GM23338 (cell line): ENCODE measurements around the gene OTUD4.

ENCODE experiments used
- CREB1 ChIP-seq: fragments of 250-450 bp; sonication (Bioruptor Pico); IDR thresholded peaks from 2 replicates; pipeline ENCODE4 v1.5.0; 2020; ENCODE audit warnings: low read depth, mild to moderate bottlenecking, moderate library complexity
- EZH2 ChIP-seq: fragments of 200-600 bp; sonication (generic); IDR thresholded peaks from one replicate; pipeline ENCODE4 v1.8.0; 2017; ENCODE audit warnings: antibody characterized with exemption, mild to moderate bottlenecking, low read depth; ENCODE audit not compliant: unreplicated experiment
- EZH2phosphoT487 ChIP-seq: fragments of 200-600 bp; sonication (generic); IDR thresholded peaks from one replicate; pipeline ENCODE4 v1.8.1; 2018; ENCODE audit warnings: antibody characterized with exemption; ENCODE audit not compliant: unreplicated experiment
- JUNB ChIP-seq: IDR thresholded peaks from one replicate; pipeline ENCODE4 v1.6.1; 2016; ENCODE audit warnings: antibody characterized with exemption; ENCODE audit not compliant: unreplicated experiment
- NANOG ChIP-seq: IDR thresholded peaks from 2 replicates; pipeline ENCODE4 v1.6.1; 2016; ENCODE audit warnings: antibody characterized with exemption, borderline replicate concordance
- POLR2AphosphoS5 ChIP-seq: IDR thresholded peaks from 2 replicates; pipeline ENCODE4 v1.6.1; 2016; ENCODE audit warnings: antibody characterized with exemption, low read depth
- STAT1 ChIP-seq: IDR thresholded peaks from one replicate; pipeline ENCODE4 v1.6.1; 2016; ENCODE audit warnings: antibody characterized with exemption; ENCODE audit not compliant: unreplicated experiment
- ZNF331 ChIP-seq: fragments of 250-450 bp; sonication (Bioruptor Pico); IDR thresholded peaks from 2 replicates; pipeline ENCODE4 v1.5.0; 2020; ENCODE audit warnings: low read depth, mild to moderate bottlenecking, moderate library complexity
- TF ChIP-seq, protein P1 (sequence below), 2 experiments: fragments of 200-600 bp in 1 of 2; sonication (generic) in 1 of 2; conservative IDR thresholded peaks; 2 replicates each; pipeline versions ENCODE4 v1.5.1 to v1.6.1; 2016 to 2017; ENCODE audit warnings: antibody characterized with exemption in 2 of 2, low read depth in 2 of 2, mild to moderate bottlenecking in 2 of 2, moderate library complexity in 1 of 2
- TF ChIP-seq, protein P2 (sequence below): IDR thresholded peaks from one replicate; pipeline ENCODE4 v1.6.1; 2018; ENCODE audit warnings: antibody characterized with exemption; ENCODE audit not compliant: unreplicated experiment
- TF ChIP-seq, protein P3 (sequence below): IDR thresholded peaks from 2 replicates; pipeline ENCODE4 v1.6.1; 2016; ENCODE audit warnings: antibody characterized with exemption
- TF ChIP-seq, protein P4 (sequence below): fragments of 250-450 bp; sonication (Bioruptor Pico); IDR thresholded peaks from 2 replicates; pipeline ENCODE4 v1.5.0; 2020; ENCODE audit warnings: mild to moderate bottlenecking, moderate library complexity

DNA sequence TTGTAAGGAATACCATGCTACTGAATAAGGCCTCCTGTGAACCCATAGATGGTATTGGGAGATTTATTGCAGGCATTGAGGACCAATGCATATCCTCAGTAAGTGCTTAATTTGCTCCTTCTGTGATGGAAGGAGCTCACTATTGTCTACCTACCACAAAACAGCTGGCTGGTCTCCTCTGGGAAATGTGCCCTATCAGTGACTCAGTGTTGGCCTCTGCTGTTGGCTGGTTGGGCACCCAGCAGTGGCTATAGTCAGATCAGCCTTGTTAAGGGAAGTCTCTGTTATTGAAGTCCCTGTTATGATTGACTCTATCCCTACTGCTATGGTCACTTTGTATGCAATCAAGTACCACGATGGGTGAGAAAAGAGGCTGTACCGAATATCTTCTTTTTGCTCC lies 27.5 kb upstream of the OTUD4 start:
- TF ChIP-seq POLR2AphosphoS5 (no peak), NANOG (no peak), EZH2 (no peak), EZH2phosphoT487 (no peak), STAT1 (no peak), CREB1 (CRISPR knock-in tag) (no peak), JUNB (no peak), ZNF331 (CRISPR knock-in tag) (no peak)
- TF ChIP-seq, protein P1, sequence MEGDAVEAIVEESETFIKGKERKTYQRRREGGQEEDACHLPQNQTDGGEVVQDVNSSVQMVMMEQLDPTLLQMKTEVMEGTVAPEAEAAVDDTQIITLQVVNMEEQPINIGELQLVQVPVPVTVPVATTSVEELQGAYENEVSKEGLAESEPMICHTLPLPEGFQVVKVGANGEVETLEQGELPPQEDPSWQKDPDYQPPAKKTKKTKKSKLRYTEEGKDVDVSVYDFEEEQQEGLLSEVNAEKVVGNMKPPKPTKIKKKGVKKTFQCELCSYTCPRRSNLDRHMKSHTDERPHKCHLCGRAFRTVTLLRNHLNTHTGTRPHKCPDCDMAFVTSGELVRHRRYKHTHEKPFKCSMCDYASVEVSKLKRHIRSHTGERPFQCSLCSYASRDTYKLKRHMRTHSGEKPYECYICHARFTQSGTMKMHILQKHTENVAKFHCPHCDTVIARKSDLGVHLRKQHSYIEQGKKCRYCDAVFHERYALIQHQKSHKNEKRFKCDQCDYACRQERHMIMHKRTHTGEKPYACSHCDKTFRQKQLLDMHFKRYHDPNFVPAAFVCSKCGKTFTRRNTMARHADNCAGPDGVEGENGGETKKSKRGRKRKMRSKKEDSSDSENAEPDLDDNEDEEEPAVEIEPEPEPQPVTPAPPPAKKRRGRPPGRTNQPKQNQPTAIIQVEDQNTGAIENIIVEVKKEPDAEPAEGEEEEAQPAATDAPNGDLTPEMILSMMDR (conservative IDR thresholded peaks at IDR 0.05; ENCODE audit: low read depth in 2 of 2), result no peak
- TF ChIP-seq, protein P2, sequence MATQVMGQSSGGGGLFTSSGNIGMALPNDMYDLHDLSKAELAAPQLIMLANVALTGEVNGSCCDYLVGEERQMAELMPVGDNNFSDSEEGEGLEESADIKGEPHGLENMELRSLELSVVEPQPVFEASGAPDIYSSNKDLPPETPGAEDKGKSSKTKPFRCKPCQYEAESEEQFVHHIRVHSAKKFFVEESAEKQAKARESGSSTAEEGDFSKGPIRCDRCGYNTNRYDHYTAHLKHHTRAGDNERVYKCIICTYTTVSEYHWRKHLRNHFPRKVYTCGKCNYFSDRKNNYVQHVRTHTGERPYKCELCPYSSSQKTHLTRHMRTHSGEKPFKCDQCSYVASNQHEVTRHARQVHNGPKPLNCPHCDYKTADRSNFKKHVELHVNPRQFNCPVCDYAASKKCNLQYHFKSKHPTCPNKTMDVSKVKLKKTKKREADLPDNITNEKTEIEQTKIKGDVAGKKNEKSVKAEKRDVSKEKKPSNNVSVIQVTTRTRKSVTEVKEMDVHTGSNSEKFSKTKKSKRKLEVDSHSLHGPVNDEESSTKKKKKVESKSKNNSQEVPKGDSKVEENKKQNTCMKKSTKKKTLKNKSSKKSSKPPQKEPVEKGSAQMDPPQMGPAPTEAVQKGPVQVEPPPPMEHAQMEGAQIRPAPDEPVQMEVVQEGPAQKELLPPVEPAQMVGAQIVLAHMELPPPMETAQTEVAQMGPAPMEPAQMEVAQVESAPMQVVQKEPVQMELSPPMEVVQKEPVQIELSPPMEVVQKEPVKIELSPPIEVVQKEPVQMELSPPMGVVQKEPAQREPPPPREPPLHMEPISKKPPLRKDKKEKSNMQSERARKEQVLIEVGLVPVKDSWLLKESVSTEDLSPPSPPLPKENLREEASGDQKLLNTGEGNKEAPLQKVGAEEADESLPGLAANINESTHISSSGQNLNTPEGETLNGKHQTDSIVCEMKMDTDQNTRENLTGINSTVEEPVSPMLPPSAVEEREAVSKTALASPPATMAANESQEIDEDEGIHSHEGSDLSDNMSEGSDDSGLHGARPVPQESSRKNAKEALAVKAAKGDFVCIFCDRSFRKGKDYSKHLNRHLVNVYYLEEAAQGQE, result no peak
- TF ChIP-seq, protein P3, sequence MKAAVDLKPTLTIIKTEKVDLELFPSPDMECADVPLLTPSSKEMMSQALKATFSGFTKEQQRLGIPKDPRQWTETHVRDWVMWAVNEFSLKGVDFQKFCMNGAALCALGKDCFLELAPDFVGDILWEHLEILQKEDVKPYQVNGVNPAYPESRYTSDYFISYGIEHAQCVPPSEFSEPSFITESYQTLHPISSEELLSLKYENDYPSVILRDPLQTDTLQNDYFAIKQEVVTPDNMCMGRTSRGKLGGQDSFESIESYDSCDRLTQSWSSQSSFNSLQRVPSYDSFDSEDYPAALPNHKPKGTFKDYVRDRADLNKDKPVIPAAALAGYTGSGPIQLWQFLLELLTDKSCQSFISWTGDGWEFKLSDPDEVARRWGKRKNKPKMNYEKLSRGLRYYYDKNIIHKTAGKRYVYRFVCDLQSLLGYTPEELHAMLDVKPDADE, result no peak
- TF ChIP-seq, protein P4, sequence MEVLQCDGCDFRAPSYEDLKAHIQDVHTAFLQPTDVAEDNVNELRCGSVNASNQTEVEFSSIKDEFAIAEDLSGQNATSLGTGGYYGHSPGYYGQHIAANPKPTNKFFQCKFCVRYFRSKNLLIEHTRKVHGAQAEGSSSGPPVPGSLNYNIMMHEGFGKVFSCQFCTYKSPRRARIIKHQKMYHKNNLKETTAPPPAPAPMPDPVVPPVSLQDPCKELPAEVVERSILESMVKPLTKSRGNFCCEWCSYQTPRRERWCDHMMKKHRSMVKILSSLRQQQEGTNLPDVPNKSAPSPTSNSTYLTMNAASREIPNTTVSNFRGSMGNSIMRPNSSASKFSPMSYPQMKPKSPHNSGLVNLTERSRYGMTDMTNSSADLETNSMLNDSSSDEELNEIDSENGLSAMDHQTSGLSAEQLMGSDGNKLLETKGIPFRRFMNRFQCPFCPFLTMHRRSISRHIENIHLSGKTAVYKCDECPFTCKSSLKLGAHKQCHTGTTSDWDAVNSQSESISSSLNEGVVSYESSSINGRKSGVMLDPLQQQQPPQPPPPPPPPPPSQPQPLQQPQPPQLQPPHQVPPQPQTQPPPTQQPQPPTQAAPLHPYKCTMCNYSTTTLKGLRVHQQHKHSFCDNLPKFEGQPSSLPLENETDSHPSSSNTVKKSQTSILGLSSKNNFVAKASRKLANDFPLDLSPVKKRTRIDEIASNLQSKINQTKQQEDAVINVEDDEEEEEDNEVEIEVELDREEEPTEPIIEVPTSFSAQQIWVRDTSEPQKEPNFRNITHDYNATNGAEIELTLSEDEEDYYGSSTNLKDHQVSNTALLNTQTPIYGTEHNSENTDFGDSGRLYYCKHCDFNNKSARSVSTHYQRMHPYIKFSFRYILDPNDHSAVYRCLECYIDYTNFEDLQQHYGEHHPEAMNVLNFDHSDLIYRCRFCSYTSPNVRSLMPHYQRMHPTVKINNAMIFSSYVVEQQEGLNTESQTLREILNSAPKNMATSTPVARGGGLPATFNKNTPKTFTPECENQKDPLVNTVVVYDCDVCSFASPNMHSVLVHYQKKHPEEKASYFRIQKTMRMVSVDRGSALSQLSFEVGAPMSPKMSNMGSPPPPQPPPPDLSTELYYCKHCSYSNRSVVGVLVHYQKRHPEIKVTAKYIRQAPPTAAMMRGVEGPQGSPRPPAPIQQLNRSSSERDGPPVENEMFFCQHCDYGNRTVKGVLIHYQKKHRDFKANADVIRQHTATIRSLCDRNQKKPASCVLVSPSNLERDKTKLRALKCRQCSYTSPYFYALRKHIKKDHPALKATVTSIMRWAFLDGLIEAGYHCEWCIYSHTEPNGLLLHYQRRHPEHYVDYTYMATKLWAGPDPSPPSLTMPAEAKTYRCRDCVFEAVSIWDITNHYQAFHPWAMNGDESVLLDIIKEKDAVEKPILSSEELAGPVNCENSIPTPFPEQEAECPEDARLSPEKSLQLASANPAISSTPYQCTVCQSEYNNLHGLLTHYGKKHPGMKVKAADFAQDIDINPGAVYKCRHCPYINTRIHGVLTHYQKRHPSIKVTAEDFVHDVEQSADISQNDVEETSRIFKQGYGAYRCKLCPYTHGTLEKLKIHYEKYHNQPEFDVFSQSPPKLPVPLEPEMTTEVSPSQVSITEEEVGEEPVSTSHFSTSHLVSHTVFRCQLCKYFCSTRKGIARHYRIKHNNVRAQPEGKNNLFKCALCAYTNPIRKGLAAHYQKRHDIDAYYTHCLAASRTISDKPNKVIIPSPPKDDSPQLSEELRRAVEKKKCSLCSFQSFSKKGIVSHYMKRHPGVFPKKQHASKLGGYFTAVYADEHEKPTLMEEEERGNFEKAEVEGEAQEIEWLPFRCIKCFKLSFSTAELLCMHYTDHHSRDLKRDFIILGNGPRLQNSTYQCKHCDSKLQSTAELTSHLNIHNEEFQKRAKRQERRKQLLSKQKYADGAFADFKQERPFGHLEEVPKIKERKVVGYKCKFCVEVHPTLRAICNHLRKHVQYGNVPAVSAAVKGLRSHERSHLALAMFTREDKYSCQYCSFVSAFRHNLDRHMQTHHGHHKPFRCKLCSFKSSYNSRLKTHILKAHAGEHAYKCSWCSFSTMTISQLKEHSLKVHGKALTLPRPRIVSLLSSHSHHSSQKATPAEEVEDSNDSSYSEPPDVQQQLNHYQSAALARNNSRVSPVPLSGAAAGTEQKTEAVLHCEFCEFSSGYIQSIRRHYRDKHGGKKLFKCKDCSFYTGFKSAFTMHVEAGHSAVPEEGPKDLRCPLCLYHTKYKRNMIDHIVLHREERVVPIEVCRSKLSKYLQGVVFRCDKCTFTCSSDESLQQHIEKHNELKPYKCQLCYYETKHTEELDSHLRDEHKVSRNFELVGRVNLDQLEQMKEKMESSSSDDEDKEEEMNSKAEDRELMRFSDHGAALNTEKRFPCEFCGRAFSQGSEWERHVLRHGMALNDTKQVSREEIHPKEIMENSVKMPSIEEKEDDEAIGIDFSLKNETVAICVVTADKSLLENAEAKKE, result no peak
